Inferior parietal cortex (tissue), 1 donor: ENCODE data around the gene SLX9.
"Not testable (repeated sequence)": the region's sequence is repeated elsewhere in the genome, so short reads cannot be mapped to it uniquely, and the experiment has no call there.

Experiments
- DNase-seq: peaks from one replicate; pipeline ENCODE4 v3.0.0-alpha.2; 2016; ENCODE audit errors: extremely low spot score

SLX9 gene

DNA sequence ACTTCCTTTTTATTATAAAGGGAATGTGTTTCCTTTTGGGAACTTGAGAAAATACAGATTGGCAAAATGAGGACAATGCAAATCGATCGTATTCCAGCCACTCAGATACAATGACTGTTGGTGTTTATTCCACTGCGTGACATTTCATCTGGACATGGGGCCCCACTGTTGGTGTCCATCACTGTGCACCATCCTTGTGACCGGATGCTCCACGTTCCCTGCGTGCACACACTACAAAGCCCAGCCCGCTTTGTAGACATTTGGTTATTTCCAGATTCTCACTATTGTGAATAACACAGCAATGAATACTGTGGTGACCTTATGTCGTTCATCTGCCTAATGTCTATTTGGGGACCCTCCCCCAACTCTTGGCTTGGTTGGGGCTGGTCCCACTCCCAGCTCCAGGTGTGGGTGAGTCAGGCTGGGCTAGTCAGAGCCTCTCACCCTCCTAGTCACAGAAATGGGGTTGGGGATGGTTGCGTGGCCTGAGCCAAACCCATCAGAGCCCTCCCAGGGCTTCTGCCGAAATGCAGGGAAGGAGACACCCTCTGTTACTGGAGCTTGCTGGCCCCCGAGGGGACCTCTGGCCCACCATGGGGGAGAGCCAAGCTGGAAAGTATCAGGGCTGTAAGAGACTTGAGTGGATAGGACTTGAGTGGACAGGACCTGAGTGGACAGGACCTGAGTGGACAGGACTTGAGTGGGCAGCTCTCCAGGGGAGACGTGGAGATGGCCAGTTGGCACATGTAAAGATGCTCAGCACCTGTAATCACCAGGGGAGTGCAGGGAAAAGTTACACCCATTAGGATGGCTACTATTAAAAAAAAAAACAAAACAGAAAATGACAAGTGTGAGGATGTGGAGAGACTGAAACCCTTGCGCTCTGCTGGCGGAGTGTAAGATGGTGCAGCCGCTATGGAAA lies 77.5 kb downstream of the SLX9 start:
- DNase-seq: no peak

DNA sequence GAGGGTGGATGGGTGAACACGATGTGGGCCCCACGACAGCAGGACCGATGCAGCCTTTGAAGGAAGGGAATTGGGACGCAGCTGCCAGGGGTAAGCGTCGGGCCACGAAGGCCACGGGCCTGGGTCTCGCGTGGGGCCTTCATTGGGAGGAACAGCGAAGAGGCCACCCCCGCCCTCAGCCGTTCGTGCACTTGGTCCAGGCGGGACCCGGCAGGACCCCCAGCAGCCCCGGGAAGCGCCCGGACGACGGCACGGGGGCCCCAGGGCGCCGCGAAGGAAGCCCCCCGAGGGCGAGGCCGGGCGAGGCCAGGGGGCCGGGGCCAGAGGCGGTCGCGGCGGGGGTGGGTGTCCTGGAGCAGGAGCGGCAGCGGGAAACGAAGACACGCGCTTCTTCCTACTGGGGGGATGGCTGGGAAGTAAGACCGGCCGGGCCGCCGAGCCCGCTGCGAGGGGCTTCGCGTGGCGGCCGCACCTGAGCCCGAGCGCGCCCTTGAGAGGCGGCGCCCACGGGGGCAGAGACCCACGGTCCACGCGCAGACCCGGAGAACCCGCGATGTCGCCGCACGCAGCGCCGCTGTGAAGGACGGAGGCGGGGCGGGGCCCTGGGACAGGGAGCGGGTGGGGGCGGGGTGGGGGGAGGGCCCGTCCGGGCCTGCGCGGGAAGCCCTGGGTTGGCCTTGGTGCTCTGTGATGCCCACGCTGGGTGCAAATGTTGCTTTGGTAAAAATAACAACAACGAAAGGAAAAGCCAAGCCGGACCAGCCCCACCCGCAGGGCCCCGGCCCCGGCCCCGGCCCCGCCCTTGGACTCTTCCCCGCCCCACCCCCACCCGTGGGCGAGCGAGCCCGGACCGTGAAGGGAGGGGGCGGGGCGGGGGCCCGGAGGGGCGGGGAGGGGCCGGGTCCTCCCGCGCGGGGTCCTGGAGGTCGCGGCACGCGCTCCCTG lies 78.6 kb downstream of the SLX9 start:
- no peak for DNase-seq

DNA sequence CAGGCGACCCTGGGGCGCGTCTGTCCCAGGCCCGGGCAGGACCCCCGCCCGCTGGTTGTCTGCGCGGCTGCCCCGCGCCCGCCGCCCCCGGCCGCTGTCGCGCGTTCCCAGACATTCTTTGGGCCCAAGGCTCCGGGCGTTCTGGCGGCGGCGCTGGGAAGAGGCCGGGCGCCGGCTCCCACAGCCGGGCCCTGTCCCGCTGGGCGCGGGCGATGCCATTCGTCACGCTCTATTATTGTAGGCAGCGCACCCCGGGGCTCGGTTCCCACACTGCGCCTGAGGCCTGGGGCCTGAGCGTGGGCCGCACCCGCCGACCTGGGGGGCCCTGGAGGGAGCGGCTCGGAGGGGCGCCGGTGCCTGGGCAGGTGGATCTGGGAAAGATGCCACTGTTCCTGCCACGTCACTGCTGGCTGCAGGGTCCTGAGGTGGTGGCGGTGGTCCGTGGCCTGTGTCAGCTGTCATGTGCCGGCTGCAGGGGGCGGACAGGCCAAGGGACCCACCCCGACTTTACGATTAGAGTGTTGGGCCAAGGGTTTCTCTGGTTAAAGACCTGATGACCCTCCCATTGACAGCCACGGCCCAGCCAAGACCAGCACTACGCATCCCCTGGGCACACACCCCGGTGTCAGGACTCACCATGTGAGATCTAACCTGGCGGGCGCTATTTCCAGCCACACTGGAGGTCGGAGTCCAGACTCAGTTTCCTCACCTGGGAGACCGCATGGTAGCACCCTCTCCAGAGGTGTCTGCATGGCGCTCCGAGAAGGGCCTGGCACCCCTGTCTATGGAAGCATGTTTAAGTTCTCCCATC lies 79.5 kb downstream of the SLX9 start:
- no peak for DNase-seq

DNA sequence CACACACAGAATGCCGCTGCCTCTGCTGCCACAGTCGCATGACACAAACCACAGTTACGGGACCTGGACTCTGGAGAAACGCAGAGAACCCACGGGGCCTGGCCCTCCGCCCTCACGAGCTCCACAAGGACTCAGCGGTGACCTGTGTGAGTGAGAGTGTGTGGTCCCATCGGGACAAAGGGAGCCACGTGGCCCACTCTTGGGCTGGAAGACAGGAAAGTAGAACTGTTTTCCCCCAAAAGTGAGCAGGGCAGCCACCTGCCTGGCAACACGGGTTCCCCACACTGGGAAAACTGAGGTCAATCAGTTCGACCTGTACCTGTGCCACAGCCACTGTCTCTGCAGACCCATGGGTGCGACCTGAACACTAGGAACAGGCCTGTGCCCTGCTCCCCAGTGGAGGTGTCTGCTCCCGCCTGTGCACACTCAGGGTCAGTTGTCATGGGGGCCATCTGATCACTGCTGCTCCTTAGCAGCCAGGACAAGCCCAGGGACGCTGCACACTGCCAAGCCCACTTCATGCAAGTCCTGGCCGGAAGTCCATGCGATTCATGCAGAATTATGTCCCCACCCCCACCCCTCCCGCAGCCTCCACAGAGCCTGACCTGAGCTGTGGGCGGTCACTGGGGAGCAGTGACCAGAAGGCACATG lies 80.2 kb downstream of the SLX9 start:
- DNase-seq: no peak

DNA sequence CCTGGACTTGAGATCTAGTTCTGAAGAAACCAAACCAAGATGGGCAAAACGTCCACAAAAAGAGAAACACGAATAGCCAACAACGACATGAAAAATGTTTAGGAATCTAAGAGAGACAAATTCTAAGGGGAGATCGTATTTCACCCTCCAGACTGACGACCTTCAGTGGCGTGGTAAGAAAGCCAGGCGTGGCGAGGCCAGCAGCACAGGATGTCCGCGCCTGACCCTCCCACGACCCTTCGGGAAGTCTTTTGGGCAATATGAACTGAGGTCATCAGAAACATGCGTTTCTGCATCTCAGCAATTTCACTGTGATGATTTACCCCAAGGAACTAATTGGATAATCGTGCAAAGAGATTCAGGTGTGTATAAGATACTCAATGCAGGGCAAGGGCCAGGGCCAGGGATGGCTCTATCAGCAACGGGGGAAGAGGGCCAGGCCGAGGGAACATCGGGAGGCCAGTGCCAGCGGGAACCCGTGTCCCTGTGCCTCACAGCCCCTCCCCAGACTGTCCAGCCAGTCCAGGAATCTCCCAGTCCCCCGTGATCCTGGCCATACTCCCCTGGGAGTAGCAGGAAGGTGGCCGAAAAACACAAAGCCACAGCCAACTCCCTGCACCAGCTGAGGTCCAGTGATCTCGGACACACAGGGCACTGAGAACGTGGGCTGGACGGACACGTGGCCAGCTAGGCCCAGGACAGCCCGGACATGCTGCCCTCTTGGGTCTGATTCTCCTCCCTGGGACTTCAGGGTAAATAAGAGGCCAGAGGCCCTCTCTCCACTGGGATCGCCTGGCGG lies 81.0 kb downstream of the SLX9 start:
- no peak for DNase-seq

DNA sequence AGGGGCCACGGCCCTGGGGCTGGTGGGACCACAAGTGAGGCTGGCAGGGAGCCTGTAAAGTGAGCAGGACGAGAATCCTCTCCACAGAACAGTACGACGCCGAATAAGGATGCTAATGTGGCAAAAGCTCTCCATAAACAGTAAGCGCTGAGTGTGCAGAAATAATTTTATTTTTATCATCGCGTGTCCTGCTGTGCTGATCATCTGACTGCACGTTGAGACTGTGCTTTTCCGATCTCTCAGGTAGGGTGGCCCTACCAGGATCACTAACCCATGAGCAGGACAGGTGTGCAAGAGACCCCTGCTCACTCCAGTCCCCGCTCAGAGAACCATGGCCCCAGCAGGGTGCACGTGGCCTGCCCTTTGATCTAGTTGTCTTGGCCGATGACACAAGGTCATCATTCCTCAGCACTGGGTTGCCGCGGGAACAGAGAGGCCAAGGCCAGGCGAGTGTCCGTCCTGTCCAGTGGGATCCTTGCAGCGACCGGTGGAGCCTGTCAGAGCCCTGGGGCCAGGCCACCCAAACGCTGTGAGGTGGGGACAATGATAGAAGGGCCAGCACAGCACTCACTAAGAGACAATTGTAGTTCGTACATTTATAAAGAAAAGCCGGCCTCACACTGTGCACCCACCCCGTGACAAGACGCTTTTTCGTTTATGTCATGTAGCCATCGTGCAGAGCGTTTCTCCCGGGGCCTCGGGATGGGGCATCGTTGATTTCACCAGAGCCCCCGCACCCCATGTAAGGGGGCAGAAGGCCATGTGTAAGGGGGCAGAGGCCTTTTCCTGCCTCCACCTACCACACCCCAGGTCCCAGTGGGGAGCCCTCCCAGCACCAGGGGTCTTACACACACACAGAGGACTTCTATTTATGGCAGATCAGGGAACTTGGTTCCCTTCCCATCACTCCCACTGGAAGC lies 81.9 kb downstream of the SLX9 start:
- DNase-seq: no peak

DNA sequence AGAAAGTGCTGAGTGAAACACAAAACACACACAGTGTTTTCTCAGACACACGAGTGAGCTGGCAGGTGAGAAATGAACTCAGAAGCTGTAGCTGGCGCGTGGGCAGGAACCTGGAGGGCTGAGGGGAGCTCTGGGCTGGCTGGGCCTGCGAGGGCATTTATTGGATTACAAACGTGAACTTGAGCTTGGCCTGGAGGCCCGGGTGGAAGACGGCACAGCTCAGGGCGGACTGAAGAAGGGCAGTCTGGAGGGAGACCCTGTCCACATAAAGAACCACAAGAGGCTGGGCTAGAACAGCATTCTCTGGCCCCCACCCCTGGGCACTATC lies 82.5 kb downstream of the SLX9 start:
- DNase-seq: no peak

DNA sequence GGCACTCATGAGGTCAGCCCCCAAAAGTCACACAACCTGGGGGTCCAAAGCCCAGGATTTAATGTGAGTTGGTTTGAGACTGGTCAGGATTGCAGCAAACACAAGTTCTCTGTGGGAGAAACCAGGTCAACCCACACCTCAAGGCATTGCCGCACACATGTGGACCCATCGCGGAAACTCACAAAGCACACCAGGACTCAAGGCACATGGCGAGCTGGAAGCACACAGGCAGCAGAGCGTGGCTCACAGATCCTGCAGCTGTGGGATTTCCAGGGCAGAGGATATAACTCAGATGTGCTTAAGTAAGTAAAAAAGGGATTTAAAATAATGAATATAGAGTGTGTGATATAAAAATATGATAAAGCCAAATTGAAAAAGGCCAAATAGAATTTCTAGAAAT lies 82.9 kb downstream of the SLX9 start:
- DNase-seq: no peak

DNA sequence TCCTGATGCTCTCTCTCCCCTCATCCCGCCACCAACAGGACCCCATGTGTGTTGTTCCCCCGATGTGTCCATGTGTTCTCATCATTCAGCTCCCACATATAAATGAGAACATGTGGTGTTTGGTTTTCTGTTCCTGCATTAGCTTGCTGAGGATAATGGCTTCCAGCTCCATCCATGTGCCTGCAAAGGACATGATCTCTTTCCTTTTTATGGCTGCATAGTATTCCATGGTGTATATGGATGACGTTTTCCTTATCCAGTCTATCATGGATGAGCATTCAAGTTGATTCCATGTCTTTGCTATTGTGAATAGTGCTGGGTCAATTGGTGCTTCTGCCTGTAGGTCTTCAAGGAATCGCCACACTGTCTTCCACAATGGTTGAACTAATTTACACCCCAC lies 84.7 kb downstream of the SLX9 start:
- DNase-seq: not testable (repeated sequence)

DNA sequence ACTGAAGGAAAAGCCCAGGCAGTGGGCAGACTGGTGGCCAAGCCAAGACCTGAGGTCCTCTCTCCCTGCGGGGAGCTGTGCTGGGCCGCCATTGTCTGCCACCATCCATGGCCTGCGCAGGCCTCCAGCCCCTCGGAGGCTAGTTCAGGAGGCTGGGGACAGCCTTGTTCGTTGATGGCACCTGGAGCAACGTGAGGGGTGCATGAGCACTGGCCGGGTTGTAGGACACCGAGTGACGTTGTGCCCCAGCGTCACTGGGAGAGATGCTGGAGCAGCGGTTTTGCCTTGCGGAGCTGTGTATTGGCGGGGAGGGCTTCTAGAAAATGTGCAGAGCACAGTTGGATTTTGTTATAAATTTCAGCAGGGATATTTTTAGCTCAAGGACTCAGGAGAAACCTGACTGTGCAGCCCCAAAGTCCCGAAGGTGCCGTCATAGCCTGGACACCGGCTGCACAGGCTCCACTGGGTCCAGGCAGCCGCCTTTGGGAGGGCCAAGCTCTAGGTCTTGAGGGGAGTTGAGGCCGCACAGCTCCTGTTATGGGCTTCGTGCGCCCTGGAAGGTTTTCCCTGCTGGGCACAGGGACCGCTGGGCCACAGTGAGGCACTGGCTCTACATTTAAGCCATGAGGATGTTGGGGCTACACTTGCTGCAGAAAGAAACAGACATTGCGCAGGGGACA lies 86.4 kb downstream of the SLX9 start:
- no peak for DNase-seq
